Tibial artery (tissue), 4 donors: Measurements from ENCODE around the gene TMEM63B.

ENCODE experiments used
- DNase-seq, 2 donors: peaks; one replicate each; pipeline ENCODE4 v3.0.0-alpha.2; 2019
- H3K27ac ChIP-seq, 2 donors: fragments of 200-600 bp; sonication (generic) in 1 of 2; 1 replicate in 1 of 2; 2 replicates in 1 of 2; pipeline ENCODE4 v1.5.1; 2018 to 2019; ENCODE audit warnings: mild to moderate bottlenecking in 1 of 2
- H3K27me3 ChIP-seq, 2 donors: fragments of 200-600 bp; sonication (generic) in 1 of 2; one replicate each; pipeline versions ENCODE4 v1.5.1 to v1.6.0; 2016 to 2019
- H3K36me3 ChIP-seq, 3 donors: fragments of 200-600 bp; sonication (generic) in 2 of 3; one replicate each; pipeline ENCODE4 v1.5.1; 2016 to 2019; ENCODE audit warnings: mild to moderate bottlenecking in 2 of 3
- H3K4me1 ChIP-seq, 4 donors: fragments of 200-600 bp; sonication (generic) in 2 of 4; 1 replicate in 3 of 4; 2 replicates in 1 of 4; pipeline ENCODE4 v1.5.1; 2016 to 2019
- H3K4me3 ChIP-seq, 2 donors: fragments of 200-600 bp; sonication (generic) in 1 of 2; 1 replicate in 1 of 2; 2 replicates in 1 of 2; pipeline ENCODE4 v1.5.1; 2018 to 2019; ENCODE audit warnings: mild to moderate bottlenecking in 2 of 2
- H3K9me3 ChIP-seq, 3 donors: fragments of 200-600 bp; sonication (generic) in 1 of 3; one replicate each; pipeline ENCODE4 v1.5.1; 2016 to 2019
- CTCF ChIP-seq, 2 experiments: fragments of 200-600 bp in 1 of 2; fragments of 450-650 bp in 1 of 2; IDR thresholded peaks; one replicate each; pipeline ENCODE4 v1.5.1; 2017 to 2019; ENCODE audit warnings: antibody characterized with exemption in 2 of 2, mild to moderate bottlenecking in 1 of 2, moderate library complexity in 1 of 2
- intact Hi-C: fragments of 100-400 bp; cut with DNase I; formaldehyde crosslinking; loops from one replicate; pipeline ENCODE4 v1.15.0; 2023; ENCODE audit warnings: low total_unique reads

TMEM63B gene

GRCh38 chr6:44201200-44201599 lies 73.8 kb downstream of the TMEM63B start:
- no peaks in the 10 kb centered on the region for H3K27me3 ChIP-seq
- H3K4me3 ChIP-seq = no peak overlapping the region
- TF ChIP-seq CTCF (IDR thresholded peaks at IDR 0.05) = no peak
- intact Hi-C loops = no loop called here
- no peak overlapping the region for H3K27ac ChIP-seq
- no peak for DNase-seq
- H3K36me3 ChIP-seq = no peaks in the 10 kb centered on the region
- H3K9me3 ChIP-seq = no peaks in the 10 kb centered on the region
- H3K4me1 ChIP-seq = peaks cover 0 to 3% (median 0%) of the 10 kb centered on the region in 4 donors

GRCh38 chr6:44201638-44202303 lies 74.4 kb downstream of the TMEM63B start:
- Histone ChIP-seq H3K27ac (no peak overlapping the region), H3K4me3 (no peak overlapping the region)
- intact Hi-C loops = no loop called here

GRCh38 chr6:44202332-44202971 lies 75.1 kb downstream of the TMEM63B start:
- no peaks in the 10 kb centered on the region for H3K9me3 ChIP-seq
- no peak for TF ChIP-seq CTCF (IDR thresholded peaks at IDR 0.05)
- no peaks in the 10 kb centered on the region for H3K27me3 ChIP-seq
- peaks cover 0 to 3% (median 0%) of the 10 kb centered on the region in 4 donors for H3K4me1 ChIP-seq
- no peaks in the 10 kb centered on the region for H3K36me3 ChIP-seq
- DNase-seq = no peak
- intact Hi-C loops = no loop called here
- H3K27ac ChIP-seq = no peak overlapping the region
- no peak overlapping the region for H3K4me3 ChIP-seq

More at GRCh38 chr6:44201638-44202303, 74.4 kb downstream of the TMEM63B start:
- Histone ChIP-seq H3K9me3 (no peaks in the 10 kb centered on the region), H3K27me3 (no peaks in the 10 kb centered on the region), H3K36me3 (no peaks in the 10 kb centered on the region), H3K4me1 (peaks cover 0 to 3% (median 0%) of the 10 kb centered on the region in 4 donors)
- TF ChIP-seq CTCF (IDR thresholded peaks at IDR 0.05) = no peak
- DNase-seq = no peak

DNA sequence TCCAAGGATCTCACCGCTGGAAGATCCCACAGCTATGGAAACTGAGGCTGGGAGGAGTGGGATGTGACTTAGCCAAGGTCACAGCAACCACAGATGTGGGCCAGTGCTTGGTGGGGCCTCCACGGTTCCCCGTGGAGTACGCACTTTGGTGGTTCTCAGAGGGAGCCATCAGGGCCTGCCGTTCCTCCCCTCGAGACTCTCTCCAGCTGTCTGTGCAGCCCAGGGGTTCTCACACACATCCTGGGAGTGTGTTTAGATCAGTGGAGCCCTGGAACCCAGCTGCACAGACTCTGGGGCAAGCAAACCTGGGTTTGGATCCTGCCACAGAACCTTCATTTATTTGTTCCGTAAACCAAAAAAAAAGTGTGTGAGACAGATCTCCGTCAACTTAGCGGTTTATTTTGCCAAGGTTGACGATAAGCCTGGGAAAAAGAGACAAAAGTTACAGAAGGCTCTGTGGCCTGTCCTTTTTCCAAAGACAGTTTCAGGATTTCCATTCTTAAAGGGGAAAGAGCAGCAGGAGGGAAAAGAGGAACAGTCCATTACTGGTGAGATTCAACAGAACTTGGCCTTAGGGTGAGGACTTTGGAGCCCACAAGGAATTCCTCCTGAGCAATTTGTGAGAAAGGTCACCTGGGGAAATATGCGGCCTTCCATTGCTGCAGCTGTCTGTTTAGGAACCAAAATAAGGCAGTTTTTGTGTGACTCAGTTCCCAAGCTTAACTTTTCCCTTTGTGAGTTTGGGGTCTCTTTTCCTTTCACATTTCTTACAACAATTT lies 75.8 kb downstream of the TMEM63B start:
- Histone ChIP-seq H3K27me3 (no peaks in the 10 kb centered on the region), H3K36me3 (no peaks in the 10 kb centered on the region), H3K9me3 (no peaks in the 10 kb centered on the region), H3K4me3 (no peak overlapping the region), H3K4me1 (peaks cover 0 to 3% (median 0%) of the 10 kb centered on the region in 4 donors), H3K27ac (no peak overlapping the region)
- no peak for DNase-seq
- TF ChIP-seq CTCF (IDR thresholded peaks at IDR 0.05) = no peak
- intact Hi-C loops = no loop called here

- intact Hi-C loops = no loop called here
- DNase-seq = no peak
- H3K36me3 ChIP-seq = no peaks in the 10 kb centered on the region
- no peak overlapping the region for H3K27ac ChIP-seq
- H3K4me3 ChIP-seq = no peak overlapping the region
- TF ChIP-seq CTCF (IDR thresholded peaks at IDR 0.05) = no peak
- H3K4me1 ChIP-seq = peaks cover 0 to 3% (median 0%) of the 10 kb centered on the region in 4 donors
- no peaks in the 10 kb centered on the region for H3K9me3 ChIP-seq
- no peaks in the 10 kb centered on the region for H3K27me3 ChIP-seq
Measured at GRCh38 chr6:44203955-44204354, 76.6 kb downstream of the TMEM63B start.
